Right lobe of liver (tissue), 6 donors: ENCODE data around the gene PSKH1. TPM values are rescaled to one million over a fixed set of nuclear protein-coding genes. Genes with fewer than 3 reads are reported as not detected.

Experiments used
- ATAC-seq, 4 donors: fragments of 200-7000 bp; cut with Tn5 transposase; one replicate each; pipeline ENCODE4 v1.9.1; 2020; ENCODE audit warnings: mild to moderate bottlenecking in 4 of 4, moderate library complexity in 4 of 4
- DNase-seq, 3 donors: peaks; one replicate each; pipeline ENCODE4 v3.0.0-alpha.2; 2020
- H3K27ac ChIP-seq, 3 donors: fragments of 200-600 bp; one replicate each; pipeline ENCODE4 v1.8.0; 2022
- H3K27me3 ChIP-seq, 2 donors: fragments of 200-600 bp; one replicate each; pipeline ENCODE4 v1.8.0; 2022
- H3K36me3 ChIP-seq, 4 donors: fragments of 200-600 bp; sonication (generic) in 1 of 4; one replicate each; pipeline versions ENCODE4 v1.5.1 to v1.8.0; 2017 to 2022; ENCODE audit warnings: control low read depth in 1 of 4
- H3K4me1 ChIP-seq, 4 donors: fragments of 200-600 bp; sonication (generic) in 1 of 4; one replicate each; pipeline versions ENCODE4 v1.5.1 to v1.8.0; 2017 to 2022; ENCODE audit warnings: control low read depth in 1 of 4
- H3K4me3 ChIP-seq, 3 donors: fragments of 200-600 bp; one replicate each; pipeline ENCODE4 v1.8.0; 2022
- H3K9me3 ChIP-seq, 4 donors: fragments of 200-600 bp; sonication (generic) in 1 of 4; one replicate each; pipeline versions ENCODE4 v1.5.1 to v1.8.0; 2017 to 2022; ENCODE audit warnings: control low read depth in 1 of 4
- POLR2A ChIP-seq: fragments of 450-650 bp; IDR thresholded peaks from one replicate; pipeline ENCODE4 v1.6.1; 2017; ENCODE audit warnings: antibody characterized with exemption, mild to moderate bottlenecking
- WGBS: methylation state at CpG from one replicate; pipeline ENCODE4 v1.1.6; 2018; ENCODE audit warnings: low coverage, low lambda C conversion rate; ENCODE audit not compliant: insufficient coverage; ENCODE audit errors: missing lambda C conversion rate; 5-methylcytosine and 5-hydroxymethylcytosine counted together
- intact Hi-C, 2 donors: fragments of 100-400 bp; cut with DNase I; formaldehyde crosslinking; loops; one replicate each; pipeline versions ENCODE4 v1.11.2 to v1.14.1; 2022
- total RNA-seq, 6 experiments: library from RNA; depleted of rRNA in 2 of 6; stranded (reverse); fragments of >200 nt in 2 of 6; fragmentation: NEBNext Ultra II Directional in 3 of 6; extraction: Animal tissue kit (Norgen Biotek cat#: 25700) in 3 of 6; gene quantifications; one replicate each; pipeline versions ENCODE4 v1.1.0 to v1.2.4, GENCODE V29; 2016 to 2023
- TF ChIP-seq, protein P1 (sequence below), 4 donors: fragments of 200-600 bp in 3 of 4; fragments of 450-650 bp in 1 of 4; IDR thresholded peaks; one replicate each; pipeline versions ENCODE4 v1.5.1 to v1.8.0; 2016 to 2022; ENCODE audit warnings: antibody characterized with exemption in 4 of 4, mild to moderate bottlenecking in 2 of 4
- donor health status: DM: no; HTN: yes; CAD: no.
- donor health status: DM: no; HTN: no; CAD: no.
- donor health status: DM: no; HTN: no; CAD: no.
- donor health status: DM: no; HTN: yes; CAD: no.
- donor health status: DM: no; HTN: yes; CAD: no.

Gene PSKH1
- total RNA-seq, 6 experiments from 2014 or later = 6.7 to 22.6 (median 13.2) TPM

DNA sequence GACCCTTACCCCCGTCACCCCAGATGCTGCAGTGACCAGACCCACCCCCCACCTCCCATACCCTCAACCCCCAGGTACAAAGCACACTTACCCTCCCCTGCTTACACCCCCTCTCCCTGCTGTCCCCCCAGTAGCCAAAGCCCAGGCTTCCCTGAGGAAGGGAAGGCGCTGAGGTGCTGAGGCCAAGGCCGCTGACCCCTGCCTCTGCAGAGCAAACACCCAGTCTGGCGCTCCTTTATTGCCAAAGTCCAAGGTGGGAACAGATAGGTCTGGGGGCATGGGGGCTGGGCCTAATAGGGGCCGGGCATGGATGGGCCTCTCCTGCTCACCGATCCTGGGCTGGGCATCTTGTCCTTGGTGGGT is 50.2 kb downstream of the PSKH1 start:
- peak; percentile 63 to 89 (median 78) for DNase-seq
- Histone ChIP-seq H3K4me3 (peak overlapping the region; percentile 38 to 64 (median 63)), H3K36me3 (peaks cover 0 to 21% (median 8%) of the 10 kb centered on the region in 4 donors), H3K9me3 (no peaks in the 10 kb centered on the region), H3K4me1 (peaks cover 0 to 38% (median 14%) of the 10 kb centered on the region in 4 donors), H3K27ac (peak overlapping the region; percentile 47 to 83 (median 79)), H3K27me3 (no peaks in the 10 kb centered on the region)
- ATAC-seq = peak; percentile 45 to 73 (median 64)
- TF ChIP-seq, protein P1, sequence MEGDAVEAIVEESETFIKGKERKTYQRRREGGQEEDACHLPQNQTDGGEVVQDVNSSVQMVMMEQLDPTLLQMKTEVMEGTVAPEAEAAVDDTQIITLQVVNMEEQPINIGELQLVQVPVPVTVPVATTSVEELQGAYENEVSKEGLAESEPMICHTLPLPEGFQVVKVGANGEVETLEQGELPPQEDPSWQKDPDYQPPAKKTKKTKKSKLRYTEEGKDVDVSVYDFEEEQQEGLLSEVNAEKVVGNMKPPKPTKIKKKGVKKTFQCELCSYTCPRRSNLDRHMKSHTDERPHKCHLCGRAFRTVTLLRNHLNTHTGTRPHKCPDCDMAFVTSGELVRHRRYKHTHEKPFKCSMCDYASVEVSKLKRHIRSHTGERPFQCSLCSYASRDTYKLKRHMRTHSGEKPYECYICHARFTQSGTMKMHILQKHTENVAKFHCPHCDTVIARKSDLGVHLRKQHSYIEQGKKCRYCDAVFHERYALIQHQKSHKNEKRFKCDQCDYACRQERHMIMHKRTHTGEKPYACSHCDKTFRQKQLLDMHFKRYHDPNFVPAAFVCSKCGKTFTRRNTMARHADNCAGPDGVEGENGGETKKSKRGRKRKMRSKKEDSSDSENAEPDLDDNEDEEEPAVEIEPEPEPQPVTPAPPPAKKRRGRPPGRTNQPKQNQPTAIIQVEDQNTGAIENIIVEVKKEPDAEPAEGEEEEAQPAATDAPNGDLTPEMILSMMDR (IDR thresholded peaks at IDR 0.05) = no peak
- no peak for TF ChIP-seq POLR2A
- WGBS = 0% methylated on average over 1 of the region's 6 CpGs
- intact Hi-C loops = no loop called here

- H3K27ac ChIP-seq = peak within 1 kb of the TSS; percentile 47 to 83 (median 79)
- DNase-seq = peak; percentile 88 to 95 (median 91)
These were observed 50.8 kb downstream of the PSKH1 start, which contains the start of gene LCAT for GRCh38 chr16:67943619-67944504. LCAT (minus strand) TSS chr16:67944120; CDS start chr16:67944101, 19 bp downstream.

GRCh38 chr16:67944690-67945391 is 51.8 kb downstream of the PSKH1 start:
- ATAC-seq (no peak), DNase-seq (peak in 1 of 3 donors; percentile 25)
- no peak overlapping the region for H3K4me3 ChIP-seq
- peaks cover 0 to 29% (median 8%) of the 10 kb centered on the region in 4 donors for H3K36me3 ChIP-seq
- peaks cover 0 to 34% (median 14%) of the 10 kb centered on the region in 4 donors for H3K4me1 ChIP-seq
- H3K9me3 ChIP-seq = no peaks in the 10 kb centered on the region
- H3K27me3 ChIP-seq = no peaks in the 10 kb centered on the region
- intact Hi-C loops = no loop called here
- no CpG with 5 or more reads among the region's 24 CpGs for WGBS
- TF ChIP-seq, protein P1 (IDR thresholded peaks at IDR 0.05) = no peak
- TF ChIP-seq POLR2A = no peak
- peak overlapping the region in 2 of 3 donors; percentile 79 to 83 for H3K27ac ChIP-seq

More at GRCh38 chr16:67943619-67944504, 50.8 kb downstream of the PSKH1 start, which contains the start of gene LCAT:
- intact Hi-C loops = no loop called here
- Histone ChIP-seq H3K4me3 (peak within 1 kb of the TSS; percentile 38 to 64 (median 63)), H3K36me3 (peaks cover 0 to 22% (median 8%) of the 10 kb centered on the region in 4 donors), H3K4me1 (peaks cover 0 to 38% (median 14%) of the 10 kb centered on the region in 4 donors), H3K9me3 (no peaks in the 10 kb centered on the region), H3K27me3 (no peaks in the 10 kb centered on the region)
- 33% methylated on average over 3 of the region's 23 CpGs for WGBS
- ATAC-seq = peak; percentile 77 to 84 (median 80)
- TF ChIP-seq, protein P1 (IDR thresholded peaks at IDR 0.05) = no peak
- TF ChIP-seq POLR2A = peak; percentile 95

GRCh38 chr16:67945392-67945933 is 52.4 kb downstream of the PSKH1 start:
- no peaks in the 10 kb centered on the region for H3K9me3 ChIP-seq
- intact Hi-C loops = no loop called here
- no peak for ATAC-seq
- H3K4me3 ChIP-seq = no peak overlapping the region
- WGBS = no CpG with 5 or more reads among the region's 24 CpGs
- H3K27me3 ChIP-seq = no peaks in the 10 kb centered on the region
- DNase-seq = peak in 1 of 3 donors; percentile 21
- no peak for TF ChIP-seq POLR2A
- TF ChIP-seq, protein P1 (IDR thresholded peaks at IDR 0.05) = no peak
- H3K27ac ChIP-seq = no peak overlapping the region
- peaks cover 0 to 28% (median 14%) of the 10 kb centered on the region in 4 donors for H3K4me1 ChIP-seq
- peaks cover 0 to 35% (median 11%) of the 10 kb centered on the region in 4 donors for H3K36me3 ChIP-seq
